ENCODE results near the gene SLK.

GRCh38 chr10:103991393-103992128 is 24.6 kb downstream of the SLK start:
- TF ChIP-seq EZH2 (IDR thresholded peaks at IDR 0.05; ENCODE audit: insufficient read depth, poor library complexity, severe bottlenecking) (no peak), EZH2phosphoT487 (IDR thresholded peaks at IDR 0.05; ENCODE audit: insufficient read depth, low read depth) (no peak)

Data from GM23248 (cell line).